Osteocyte (in vitro differentiated cells): ENCODE results near the gene DNAJB11. TPM values are rescaled to one million over a fixed set of nuclear protein-coding genes. Genes with fewer than 3 reads are reported as not detected.
"Not testable (repeated sequence)": the region's sequence is repeated elsewhere in the genome, so short reads cannot be mapped to it uniquely, and the experiment has no call there.

Source experiments
- DNase-seq: peaks from one replicate; pipeline ENCODE4 v3.0.0; 2021; ENCODE audit warnings: mixed read lengths; ENCODE audit not compliant: unreplicated experiment; ENCODE audit errors: extremely low spot score
- H3K27ac Mint-ChIP-seq: one replicate; pipeline ENCODE4 v1.8.0; 2021; ENCODE audit warnings: mild to moderate bottlenecking, mixed read lengths; ENCODE audit not compliant: unreplicated experiment
- H3K27me3 Mint-ChIP-seq: one replicate; pipeline ENCODE4 v1.8.0; 2021; ENCODE audit warnings: mixed read lengths; ENCODE audit not compliant: unreplicated experiment
- H3K36me3 Mint-ChIP-seq: one replicate; pipeline ENCODE4 v1.8.0; 2021; ENCODE audit warnings: mixed read lengths; ENCODE audit not compliant: unreplicated experiment
- H3K4me1 Mint-ChIP-seq: one replicate; pipeline ENCODE4 v1.8.0; 2021; ENCODE audit warnings: mixed read lengths; ENCODE audit not compliant: unreplicated experiment
- H3K4me3 Mint-ChIP-seq: one replicate; pipeline ENCODE4 v1.8.0; 2021; ENCODE audit warnings: mild to moderate bottlenecking, moderate library complexity, mixed read lengths; ENCODE audit not compliant: unreplicated experiment
- H3K9me3 Mint-ChIP-seq: one replicate; pipeline ENCODE4 v1.8.0; 2021; ENCODE audit warnings: mixed read lengths; ENCODE audit not compliant: unreplicated experiment
- CTCF ChIP-seq: fragments of 200-600 bp; sonication (generic); IDR thresholded peaks from 2 replicates; pipeline ENCODE4 v1.5.0; 2021; ENCODE audit warnings: antibody characterized with exemption, mild to moderate bottlenecking, moderate library complexity
- total RNA-seq: library from RNA; stranded (reverse); gene quantifications from 2 replicates; pipeline ENCODE4 v1.2.1, GENCODE V29; 2021

DNAJB11 gene
- total RNA-seq, 1 donor from 2014 or later: 75.8 TPM

GRCh38 chr3:186630950-186631641 is 60.6 kb downstream of the DNAJB11 start:
- H3K27me3 Mint-ChIP-seq: peaks cover 30% of the 10 kb centered on the region
- H3K36me3 Mint-ChIP-seq: no peaks in the 10 kb centered on the region
- no peak for TF ChIP-seq CTCF
- no peaks in the 10 kb centered on the region for H3K9me3 Mint-ChIP-seq
- H3K4me3 Mint-ChIP-seq: no peak overlapping the region
- H3K27ac Mint-ChIP-seq: no peak overlapping the region
- no peak for DNase-seq
- no peaks in the 10 kb centered on the region for H3K4me1 Mint-ChIP-seq

GRCh38 chr3:186633481-186633880 is 63.0 kb downstream of the DNAJB11 start:
- Mint-ChIP-seq H3K4me3 (no peak overlapping the region), H3K27me3 (peaks cover 32% of the 10 kb centered on the region), H3K27ac (no peak overlapping the region), H3K36me3 (no peaks in the 10 kb centered on the region), H3K4me1 (no peaks in the 10 kb centered on the region), H3K9me3 (no peaks in the 10 kb centered on the region)
- no peak for TF ChIP-seq CTCF
- DNase-seq: no peak

GRCh38 chr3:186634207-186634606 is 63.7 kb downstream of the DNAJB11 start:
- H3K27ac Mint-ChIP-seq, H3K9me3 Mint-ChIP-seq, H3K4me1 Mint-ChIP-seq, H3K4me3 Mint-ChIP-seq, DNase-seq, H3K36me3 Mint-ChIP-seq: not testable (repeated sequence)
- peaks cover 38% of the 10 kb centered on the region for H3K27me3 Mint-ChIP-seq

Other genes with a start within 250 kb of the DNAJB11 start
- gene DGKG, start 208.5 kb upstream of the DNAJB11 start, total RNA-seq: 0.18 TPM in 1 of 2 replicates, not detected in the other
- 3.9 and 4.9 TPM in 2 replicates for gene CRYGS, start 26.3 kb upstream of the DNAJB11 start, total RNA-seq
- gene TBCCD1, start 3.4 kb upstream of the DNAJB11 start, total RNA-seq: 15.6 and 16.4 TPM in 2 replicates
- gene AHSG, start 42.3 kb downstream of the DNAJB11 start, total RNA-seq: not detected in 2 replicates
- gene FETUB, start 69.7 kb downstream of the DNAJB11 start, total RNA-seq: not detected in 2 replicates
- not detected in 2 replicates for gene HRG, start 95.3 kb downstream of the DNAJB11 start, total RNA-seq
- gene KNG1, start 146.6 kb downstream of the DNAJB11 start, total RNA-seq: not detected in 2 replicates
- gene EIF4A2, start 212.9 kb downstream of the DNAJB11 start, total RNA-seq: 356 and 408 TPM in 2 replicates
- gene RFC4, start 235.8 kb downstream of the DNAJB11 start, total RNA-seq: 17.2 and 18.1 TPM in 2 replicates